Hepatocyte (in vitro differentiated cells): ENCODE data around the gene DOHH.
A peak's percentile ranks its signal among the peaks of the same experiment; 100 is the strongest.

Source experiments
- EZH2 ChIP-seq: fragments of 200-600 bp; sonication (generic); IDR thresholded peaks from 2 replicates; pipeline ENCODE4 v1.6.1; 2016; ENCODE audit warnings: antibody characterized with exemption, mild to moderate bottlenecking, borderline replicate concordance
- EZH2phosphoT487 ChIP-seq: fragments of 200-600 bp; sonication (generic); IDR thresholded peaks from one replicate; pipeline ENCODE4 v1.6.1; 2018; ENCODE audit warnings: antibody characterized with exemption, mild to moderate bottlenecking, low read depth, moderate library complexity; ENCODE audit not compliant: unreplicated experiment, severe bottlenecking
- TF ChIP-seq, protein P1 (sequence below): fragments of 200-600 bp; sonication (generic); IDR thresholded peaks from 2 replicates; pipeline ENCODE4 v1.5.1; 2016; ENCODE audit warnings: antibody characterized with exemption, mild to moderate bottlenecking; ENCODE audit not compliant: poor library complexity

DNA sequence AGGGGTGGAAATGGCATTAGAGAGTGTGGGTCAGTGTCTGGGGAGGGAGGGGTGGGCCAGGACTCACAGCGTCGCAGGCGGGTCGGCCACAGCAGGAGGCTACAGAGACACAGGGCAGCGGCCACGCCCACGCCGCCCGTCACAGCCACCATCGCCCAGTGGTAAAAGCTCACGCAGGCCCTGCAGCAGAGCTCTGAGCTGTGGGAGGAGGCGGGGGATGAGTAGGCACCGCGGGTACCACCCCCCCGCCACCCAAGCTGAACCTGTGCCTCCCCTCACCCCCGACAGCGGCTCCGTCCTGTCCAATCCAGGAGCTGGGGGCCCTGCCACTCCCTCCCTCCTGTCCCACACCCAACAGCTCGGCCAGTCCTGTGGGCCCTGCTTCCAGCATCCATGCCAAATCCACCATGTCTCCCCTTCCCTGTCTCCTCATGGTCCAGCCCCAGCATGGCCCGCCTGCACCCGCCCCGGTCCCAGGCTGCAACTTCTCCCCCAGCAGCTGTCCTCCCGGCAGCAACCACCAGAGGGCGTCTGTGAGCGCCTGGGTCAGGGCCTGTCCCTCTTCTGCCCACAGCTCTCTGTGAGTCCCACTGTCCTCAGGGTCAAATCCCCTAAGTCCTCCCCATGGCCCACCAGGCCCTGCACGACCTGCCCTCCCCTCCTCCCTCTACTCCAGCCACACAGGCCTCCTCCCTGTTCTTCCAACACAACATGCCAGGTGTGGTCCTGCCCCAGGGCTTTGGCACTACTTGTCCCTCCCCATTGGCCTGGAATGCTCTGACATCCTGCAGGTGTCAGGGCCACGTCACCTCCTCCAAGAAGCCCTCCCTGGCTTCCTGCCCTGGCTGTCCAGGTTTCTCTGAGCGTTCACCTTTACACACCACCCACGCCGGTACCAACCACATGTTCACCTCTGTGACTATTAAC lies 44.5 kb upstream of the DOHH start:
- TF ChIP-seq, protein P1, sequence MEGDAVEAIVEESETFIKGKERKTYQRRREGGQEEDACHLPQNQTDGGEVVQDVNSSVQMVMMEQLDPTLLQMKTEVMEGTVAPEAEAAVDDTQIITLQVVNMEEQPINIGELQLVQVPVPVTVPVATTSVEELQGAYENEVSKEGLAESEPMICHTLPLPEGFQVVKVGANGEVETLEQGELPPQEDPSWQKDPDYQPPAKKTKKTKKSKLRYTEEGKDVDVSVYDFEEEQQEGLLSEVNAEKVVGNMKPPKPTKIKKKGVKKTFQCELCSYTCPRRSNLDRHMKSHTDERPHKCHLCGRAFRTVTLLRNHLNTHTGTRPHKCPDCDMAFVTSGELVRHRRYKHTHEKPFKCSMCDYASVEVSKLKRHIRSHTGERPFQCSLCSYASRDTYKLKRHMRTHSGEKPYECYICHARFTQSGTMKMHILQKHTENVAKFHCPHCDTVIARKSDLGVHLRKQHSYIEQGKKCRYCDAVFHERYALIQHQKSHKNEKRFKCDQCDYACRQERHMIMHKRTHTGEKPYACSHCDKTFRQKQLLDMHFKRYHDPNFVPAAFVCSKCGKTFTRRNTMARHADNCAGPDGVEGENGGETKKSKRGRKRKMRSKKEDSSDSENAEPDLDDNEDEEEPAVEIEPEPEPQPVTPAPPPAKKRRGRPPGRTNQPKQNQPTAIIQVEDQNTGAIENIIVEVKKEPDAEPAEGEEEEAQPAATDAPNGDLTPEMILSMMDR, result peak; percentile 85
- no peak for TF ChIP-seq EZH2
- TF ChIP-seq EZH2phosphoT487, result no peak
